ENCODE results near the gene SNAPC5.
"Not testable (repeated sequence)": the region's sequence is repeated elsewhere in the genome, so short reads cannot be mapped to it uniquely, and the experiment has no call there.

Gene SNAPC5

GRCh38 chr15:66497502-66498455, at the start of gene SNAPC5:
SNAPC5 (minus strand) TSS chr15:66497762; CDS start chr15:66497731, 31 bp downstream.
- DNase-seq, result no peak

GRCh38 chr15:66545255-66545654, 47.7 kb upstream of the SNAPC5 start:
- no peak for DNase-seq

GRCh38 chr15:66542896-66543295, 45.3 kb upstream of the SNAPC5 start:
- DNase-seq, result no peak

- DNase-seq, result no peak
These were observed 37.5 kb upstream of the SNAPC5 start for GRCh38 chr15:66535056-66535455.

- no peak for DNase-seq
These were observed 27.3 kb upstream of the SNAPC5 start for GRCh38 chr15:66524838-66525237.

GRCh38 chr15:66523926-66524325, 26.4 kb upstream of the SNAPC5 start:
- no peak for DNase-seq

- DNase-seq, result peak; percentile 37
These were observed 18.4 kb upstream of the SNAPC5 start for GRCh38 chr15:66515901-66516322.

- DNase-seq, result no peak
These were observed 17.0 kb upstream of the SNAPC5 start for GRCh38 chr15:66514586-66514985.

- no peak for DNase-seq
These were observed 10.8 kb upstream of the SNAPC5 start for GRCh38 chr15:66508293-66508883.

GRCh38 chr15:66505818-66506217, 8.3 kb upstream of the SNAPC5 start:
- DNase-seq, result no peak

- no peak for DNase-seq
These were observed 7.9 kb upstream of the SNAPC5 start for GRCh38 chr15:66505430-66505811.

- no peak for DNase-seq
These were observed 7.2 kb upstream of the SNAPC5 start, which contains the start of the genes RPL4 and ZWILCH for GRCh38 chr15:66504563-66505429. RPL4 (minus strand) TSS chr15:66504855; CDS start chr15:66504790, 65 bp downstream. ZWILCH (plus strand) TSS chr15:66505326; CDS start chr15:66505339, 13 bp downstream.

GRCh38 chr15:66503780-66504562, 6.4 kb upstream of the SNAPC5 start:
- no peak for DNase-seq

GRCh38 chr15:66503041-66503648, 5.6 kb upstream of the SNAPC5 start:
- not testable (repeated sequence) for DNase-seq

GRCh38 chr15:66502491-66502890, 4.9 kb upstream of the SNAPC5 start:
- DNase-seq, result no peak

GRCh38 chr15:66500346-66500745, 2.8 kb upstream of the SNAPC5 start:
- DNase-seq, result not testable (repeated sequence)

GRCh38 chr15:66498501-66499386, 1.2 kb upstream of the SNAPC5 start:
- no peak for DNase-seq

- DNase-seq, result no peak
These were observed 536 bp downstream of the SNAPC5 start for GRCh38 chr15:66496951-66497501.

GRCh38 chr15:66494262-66494661, 3.3 kb downstream of the SNAPC5 start:
- no peak for DNase-seq

- no peak for DNase-seq
These were observed 5.7 kb downstream of the SNAPC5 start for GRCh38 chr15:66491846-66492245.

Measured in 8988T (cell line).